Endothelial cell of umbilical vein (primary cell): Measurements from ENCODE around the gene ARHGAP15. TPM values are rescaled to one million over a fixed set of nuclear protein-coding genes. Genes with fewer than 3 reads are reported as not detected.

Source experiments
- BruUV-seq: library from RNA; stranded (reverse); fragments of 400-500 nt; replicated peaks from 2 replicates; lab custom pipeline; 2021; lab: Mats Ljungman, UMichigan
- CTCF ChIA-PET: fragments of 300-600, 350-600 bp; sonication (Branson Sonifier 250); formaldehyde crosslinking; loops from one replicate; lab custom pipeline; 2021; ENCODE audit warnings: antibody characterized with exemption, inconsistent platforms; lab: Charles Lee
- POLR2A ChIA-PET: fragments of 300-600, 350-600 bp; sonication (Branson Sonifier 250); formaldehyde crosslinking; loops from one replicate; lab custom pipeline; 2021; ENCODE audit warnings: antibody characterized with exemption, inconsistent platforms; lab: Charles Lee
- DNase-seq: peaks from one replicate; pipeline ENCODE4 v3.0.0-alpha.2; 2011; ENCODE audit warnings: low read depth, low spot score
- FAIRE-seq: peaks from 2 replicates; lab custom pipeline; 2011; peaks lifted over from hg19 to GRCh38; lab: Jason Lieb, UNC
- H2AFZ ChIP-seq: 2 replicates; pipeline ENCODE4 v1.6.0; 2012; ENCODE audit warnings: low read depth, low read length, control low read depth, inconsistent platforms
- H3K27ac ChIP-seq: 2 replicates; pipeline ENCODE4 v1.5.1; 2011; ENCODE audit warnings: low read depth, mild to moderate bottlenecking, control low read depth, low read length, moderate library complexity; ENCODE audit not compliant: insufficient read depth
- H3K27me3 ChIP-seq, 2 experiments: 2 replicates each; pipeline versions ENCODE4 v1.6.0 to v1.6.1; 2011; ENCODE audit warnings: low read length in 2 of 2, mixed read lengths in 1 of 2; ENCODE audit not compliant: control insufficient read depth in 2 of 2, insufficient read depth in 2 of 2
- H3K36me3 ChIP-seq, 2 experiments: 2 replicates in 1 of 2; 3 replicates in 1 of 2; pipeline ENCODE4 v1.5.1; 2011; ENCODE audit warnings: low read length in 2 of 2, mild to moderate bottlenecking in 1 of 2, moderate library complexity in 1 of 2; ENCODE audit not compliant: control insufficient read depth in 2 of 2, insufficient read depth in 2 of 2; ENCODE audit errors: extremely low read depth in 1 of 2
- H3K4me1 ChIP-seq: 3 replicates; pipeline ENCODE4 v1.5.1; 2011; ENCODE audit warnings: mild to moderate bottlenecking, low read length; ENCODE audit not compliant: control insufficient read depth, insufficient read depth; ENCODE audit errors: extremely low read depth
- H3K4me2 ChIP-seq: 2 replicates; pipeline ENCODE4 v1.6.1; 2011; ENCODE audit warnings: low read length, control low read depth, mixed read lengths; ENCODE audit not compliant: insufficient read depth
- H3K4me3 ChIP-seq, 3 experiments: fragments of 200-600 bp in 1 of 3; sonication (generic), shearing (Covaris generic) in 1 of 3; replicated peaks in 1 of 3; 2 replicates each; pipeline ENCODE4 v1.5.1; 2011 to 2016; ENCODE audit warnings: control low read depth in 3 of 3, low read length in 3 of 3, mild to moderate bottlenecking in 2 of 3, inconsistent platforms in 1 of 3, low read depth in 1 of 3, moderate library complexity in 1 of 3; ENCODE audit not compliant: insufficient read depth in 1 of 3
- H3K79me2 ChIP-seq: 2 replicates; pipeline ENCODE4 v1.6.0; 2012; ENCODE audit warnings: low read length, inconsistent platforms; ENCODE audit not compliant: control insufficient read depth, insufficient read depth
- H3K9ac ChIP-seq: replicated peaks from 2 replicates; pipeline ENCODE3; 2011; ENCODE audit warnings: low read length, control low read depth; ENCODE audit not compliant: insufficient read depth; ENCODE audit errors: extremely low read depth
- H3K9me1 ChIP-seq: replicated peaks from 3 replicates; pipeline ENCODE4 v1.6.0; 2011; ENCODE audit warnings: mild to moderate bottlenecking, low read length; ENCODE audit not compliant: control insufficient read depth, insufficient read depth; ENCODE audit errors: extremely low read depth
- H3K9me3 ChIP-seq: replicated peaks from 2 replicates; pipeline ENCODE4 v1.5.1; 2012; ENCODE audit warnings: low read length, inconsistent platforms; ENCODE audit not compliant: control insufficient read depth, insufficient read depth
- H4K20me1 ChIP-seq: replicated peaks from 2 replicates; pipeline ENCODE3; 2011; ENCODE audit warnings: mild to moderate bottlenecking, low read length; ENCODE audit not compliant: control insufficient read depth, insufficient read depth; ENCODE audit errors: extremely low read depth
- CTCF ChIP-seq, 2 donors: IDR thresholded peaks; 1 replicate in 1 of 2; 2 replicates in 1 of 2; pipeline ENCODE4 v1.5.1; 2011; ENCODE audit warnings: low read length in 2 of 2, mild to moderate bottlenecking in 2 of 2, moderate library complexity in 2 of 2, control low read depth in 1 of 2, inconsistent platforms in 1 of 2, low read depth in 1 of 2; ENCODE audit not compliant: insufficient read depth in 1 of 2; ENCODE audit errors: extremely low read depth in 1 of 2
- EZH2 ChIP-seq: IDR thresholded peaks from 2 replicates; pipeline ENCODE4 v1.6.1; 2012; ENCODE audit warnings: borderline replicate concordance, low read depth, mild to moderate bottlenecking, moderate library complexity, low read length, inconsistent platforms; ENCODE audit not compliant: severe bottlenecking
- FOS ChIP-seq: IDR thresholded peaks from 2 replicates; pipeline ENCODE4 v1.6.1; 2011; ENCODE audit warnings: mild to moderate bottlenecking, low read length, moderate library complexity, borderline replicate concordance; ENCODE audit not compliant: insufficient read depth
- GATA2 ChIP-seq: IDR thresholded peaks from 2 replicates; pipeline ENCODE4 v1.7.0; 2011; ENCODE audit warnings: low read depth, mild to moderate bottlenecking, moderate library complexity, mixed read lengths, low read length; ENCODE audit not compliant: insufficient read length, insufficient read depth
- JUN ChIP-seq: IDR thresholded peaks from 2 replicates; pipeline ENCODE4 v1.6.1; 2011; ENCODE audit warnings: borderline replicate concordance, low read depth; ENCODE audit not compliant: insufficient read length, insufficient read depth
- MAX ChIP-seq: IDR thresholded peaks from 2 replicates; pipeline ENCODE4 v1.6.1; 2011; ENCODE audit not compliant: insufficient read depth, insufficient read length
- MYC ChIP-seq: IDR thresholded peaks from one replicate; pipeline ENCODE4 v1.6.1; 2011; ENCODE audit warnings: mild to moderate bottlenecking, low read depth, low read length
- POLR2A ChIP-seq: IDR thresholded peaks from 2 replicates; pipeline ENCODE4 v1.6.1; 2012; ENCODE audit warnings: low read depth, mild to moderate bottlenecking, control low read depth, low read length
- POLR2AphosphoS5 ChIP-seq: IDR thresholded peaks from 2 replicates; pipeline ENCODE4 v1.6.1; 2012; ENCODE audit warnings: low read depth, mild to moderate bottlenecking, control low read depth, low read length, moderate library complexity; ENCODE audit not compliant: insufficient read depth
- dilution Hi-C: fragments of 300-500 bp; cut with MboI; formaldehyde crosslinking; loops from one replicate; pipeline ENCODE4 v1.15.0; 2019; ENCODE audit warnings: low sequenced_read_pairs; ENCODE audit not compliant: extremely low pct_ligation_motif_present
- intact Hi-C: fragments of 100-400 bp; cut with micrococcal nuclease; formaldehyde crosslinking; loops from one replicate; pipeline ENCODE4 v1.10.0; 2022
- polyA plus RNA-seq, 4 experiments: library from polyadenylated mRNA; depleted of rRNA in 3 of 4; stranded (reverse) in 3 of 4; unstranded in 1 of 4; fragments of >200 nt; gene quantifications; 2 replicates each; pipeline versions ENCODE4 v1.2.1 to v1.2.3, GENCODE V29; 2011 to 2012; ENCODE audit warnings: missing spikeins in 1 of 4
- total RNA-seq: library from RNA; stranded (reverse); gene quantifications from 2 replicates; pipeline ENCODE4 v1.2.3, GENCODE V29; 2021

Gene ARHGAP15
- total and polyA plus RNA-seq, 2 donors (not counting 3 experiments of a cell fraction or from before 2014, with no cell fraction given): not detected

GRCh38 chr2:143426296-143426695 lies 297.1 kb downstream of the ARHGAP15 start:
- no peak overlapping the region for H3K9ac ChIP-seq
- TF ChIP-seq CTCF (IDR thresholded peaks at IDR 0.05; ENCODE audit: extremely low read depth in 1 of 2, insufficient read depth in 1 of 2, low read depth in 1 of 2, low read length in 2 of 2) (no peak), FOS (no peak), POLR2A (no peak), GATA2 (no peak), EZH2 (no peak), POLR2AphosphoS5 (no peak), MYC (no peak), JUN (no peak), MAX (no peak)
- H3K79me2 ChIP-seq: no peaks in the 10 kb centered on the region
- H3K9me3 ChIP-seq: no peaks in the 10 kb centered on the region
- BruUV-seq: no TSS peak
- ChIA-PET CTCF (no interaction called here), POLR2A (no interaction called here)
- no peak overlapping the region for H2AFZ ChIP-seq
- no peaks in the 10 kb centered on the region for H3K9me1 ChIP-seq
- H3K36me3 ChIP-seq: no peaks in the 10 kb centered on the region
- no peak overlapping the region for H3K27ac ChIP-seq
- H3K4me2 ChIP-seq: no peak overlapping the region
- intact Hi-C loops: no loop called here
- DNase-seq (no peak), FAIRE-seq (no peak)
- dilution Hi-C loops: no loop called here
- H3K4me3 ChIP-seq: no peak overlapping the region
- H3K4me1 ChIP-seq: peaks cover 10% of the 10 kb centered on the region
- H3K27me3 ChIP-seq: no peaks in the 10 kb centered on the region
- no peaks in the 10 kb centered on the region for H4K20me1 ChIP-seq
